Eye (tissue), 1 donor: ENCODE measurements around the gene RSRP1.
"Not testable (repeated sequence)": the region's sequence is repeated elsewhere in the genome, so short reads cannot be mapped to it uniquely, and the experiment has no call there.

Experiments used
- DNase-seq: peaks from one replicate; pipeline ENCODE4 v3.0.0-alpha.2; 2015

Gene RSRP1, protein sequence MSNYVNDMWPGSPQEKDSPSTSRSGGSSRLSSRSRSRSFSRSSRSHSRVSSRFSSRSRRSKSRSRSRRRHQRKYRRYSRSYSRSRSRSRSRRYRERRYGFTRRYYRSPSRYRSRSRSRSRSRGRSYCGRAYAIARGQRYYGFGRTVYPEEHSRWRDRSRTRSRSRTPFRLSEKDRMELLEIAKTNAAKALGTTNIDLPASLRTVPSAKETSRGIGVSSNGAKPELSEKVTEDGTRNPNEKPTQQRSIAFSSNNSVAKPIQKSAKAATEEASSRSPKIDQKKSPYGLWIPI

GRCh38 chr1:25247024-25247828, at the start of gene RSRP1:
Gene RSRP1 (minus strand): TSS chr1:25247454. CDS start chr1:25246963, 491 bp downstream.
- peak; percentile 100 for DNase-seq

DNA sequence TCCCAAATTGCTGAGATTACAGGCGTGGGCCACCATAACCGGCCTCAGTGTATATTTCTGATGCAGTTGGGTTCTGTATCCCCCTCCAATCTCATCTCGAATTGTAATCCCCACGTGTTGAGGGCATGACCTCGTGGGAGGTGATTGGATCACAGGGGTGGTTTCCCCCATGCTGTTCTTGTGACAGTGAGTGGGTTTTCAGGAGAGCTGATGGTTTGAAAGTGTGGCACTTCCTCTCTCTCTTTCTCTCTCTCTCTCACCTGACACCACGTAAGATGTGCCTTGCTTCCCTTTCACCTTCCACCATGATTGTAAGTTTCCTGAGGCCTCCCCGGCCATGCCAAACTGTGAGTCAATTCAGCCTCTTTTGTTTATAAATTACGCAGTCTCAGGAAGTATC, 49.2 kb upstream of the RSRP1 start:
- DNase-seq: not testable (repeated sequence)

DNA sequence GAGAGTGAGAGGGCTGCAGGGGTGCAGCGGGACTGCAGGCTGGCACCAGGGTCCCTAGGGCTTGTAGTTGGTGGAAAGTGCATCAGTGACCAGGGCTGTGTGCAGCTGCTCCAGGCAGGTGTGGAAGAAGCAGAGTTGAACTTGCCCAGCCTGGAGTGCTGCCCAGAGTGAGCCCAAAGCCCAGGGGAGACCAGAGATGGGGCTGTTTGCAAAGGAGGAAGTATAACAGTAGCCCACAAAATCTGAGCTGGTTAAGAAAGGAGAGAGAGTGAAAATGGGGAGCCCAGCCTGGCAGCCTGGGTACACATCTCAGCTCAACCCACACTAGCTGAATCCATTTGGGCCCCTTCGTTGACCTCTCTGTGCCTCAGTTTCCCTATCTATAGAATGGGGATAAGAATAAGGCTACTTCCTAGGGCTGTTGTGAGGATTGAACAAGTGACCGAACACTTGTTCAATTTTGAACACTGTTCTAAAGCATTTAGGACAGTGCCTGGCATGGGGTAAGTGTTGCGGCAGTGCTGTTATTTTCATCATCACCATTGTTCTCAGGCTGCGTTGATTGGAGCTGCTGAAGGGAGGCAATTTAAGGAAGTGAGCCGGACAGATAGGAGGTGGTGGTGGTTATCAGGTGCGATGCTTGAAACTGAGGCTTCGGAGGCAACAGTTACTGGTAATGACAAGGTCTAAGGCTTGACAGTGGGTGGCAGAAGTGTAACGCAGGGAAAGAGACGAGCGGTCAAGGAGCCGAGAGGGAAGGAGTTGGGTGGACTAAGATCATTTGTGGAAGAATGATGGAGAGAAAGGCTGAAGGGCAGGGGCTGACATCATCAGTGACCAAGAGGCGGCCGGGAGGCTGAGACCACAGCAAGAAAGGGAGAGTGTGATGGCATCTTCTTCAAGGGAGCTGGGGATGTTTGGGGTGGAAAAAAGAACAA, 47.9 kb upstream of the RSRP1 start:
- DNase-seq: not testable (repeated sequence)

DNA sequence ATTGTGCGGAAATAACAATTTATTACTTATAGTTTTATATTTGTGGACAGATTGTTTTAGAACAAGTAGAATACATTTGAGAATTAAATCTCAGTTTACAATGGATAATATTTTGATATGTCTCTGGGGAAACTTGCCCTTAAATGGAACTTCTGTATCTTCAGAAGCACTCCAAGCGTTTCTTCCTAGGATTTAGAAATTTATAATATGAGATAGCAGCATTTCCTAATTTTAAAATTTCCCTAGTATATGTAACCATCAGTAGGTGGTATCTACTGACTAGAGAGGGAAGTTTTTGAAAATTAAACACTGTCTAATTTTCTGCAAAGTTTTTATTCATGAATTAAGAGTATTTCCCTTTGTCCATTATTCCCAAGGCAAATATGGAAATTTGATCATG, 46.2 kb upstream of the RSRP1 start:
- not testable (repeated sequence) for DNase-seq

DNA sequence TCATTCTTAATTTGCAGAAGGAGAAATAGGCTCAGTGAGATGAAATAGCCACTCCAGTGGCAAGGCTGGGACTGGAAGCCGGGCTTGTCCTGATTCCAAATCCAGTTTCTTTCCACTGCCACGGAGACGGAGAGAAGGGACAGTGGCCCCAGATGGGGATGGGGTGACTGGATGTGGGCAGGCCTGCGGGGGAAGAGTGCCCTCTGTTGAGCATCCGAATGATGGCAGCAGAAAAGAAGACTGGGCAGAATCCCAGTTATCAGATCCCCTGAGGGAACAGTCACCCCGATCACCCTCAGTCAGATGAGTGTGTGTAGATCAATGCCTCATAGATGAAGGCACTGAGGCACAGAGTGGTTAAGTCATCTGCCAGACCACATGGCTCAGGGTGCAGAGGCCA, 42.8 kb upstream of the RSRP1 start:
- not testable (repeated sequence) for DNase-seq

DNA sequence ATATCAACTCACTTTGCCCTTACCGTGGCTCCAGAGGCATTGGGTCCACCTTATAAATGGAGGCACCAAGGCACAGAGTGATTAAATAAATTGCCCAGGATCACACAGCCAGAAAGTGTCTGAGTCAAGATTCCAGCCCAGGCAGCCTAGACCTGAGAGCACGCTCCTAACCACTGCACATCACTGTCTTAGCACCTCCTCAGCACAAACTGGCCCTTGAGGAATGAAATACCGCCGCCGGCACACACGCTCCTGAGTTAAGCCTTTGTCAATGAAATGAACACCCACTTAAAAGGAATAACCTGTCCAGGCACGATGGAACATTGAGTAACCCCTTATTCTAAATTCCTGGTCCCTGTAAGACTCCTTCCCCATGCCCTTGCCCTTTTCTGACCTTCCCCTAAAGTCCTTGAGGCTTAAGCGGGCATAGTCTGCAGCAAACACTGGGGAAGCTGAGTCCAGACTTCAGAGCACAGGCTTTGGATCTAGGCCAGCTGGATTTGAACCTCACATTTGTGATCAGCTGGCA, 41.4 kb upstream of the RSRP1 start:
- not testable (repeated sequence) for DNase-seq

DNA sequence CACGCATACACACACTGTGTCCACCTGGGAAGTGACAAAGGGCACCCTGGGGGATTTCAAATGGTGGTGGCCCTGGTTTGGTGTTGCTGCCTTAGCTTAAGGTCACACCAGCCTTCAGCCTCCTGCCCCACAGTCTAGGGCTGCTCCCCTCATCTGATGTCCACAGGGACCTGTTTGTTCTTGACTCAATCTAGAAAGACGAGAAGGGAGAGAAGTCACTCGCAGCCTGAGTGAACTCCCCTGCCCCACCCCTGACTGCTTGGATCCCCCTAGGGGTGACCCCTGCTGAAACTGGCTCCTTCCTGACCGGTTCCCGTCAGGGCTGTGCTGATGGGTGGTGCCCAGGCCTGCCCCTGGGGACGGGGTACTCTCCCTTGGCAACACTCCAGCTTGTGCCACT, 39.9 kb upstream of the RSRP1 start:
- DNase-seq: not testable (repeated sequence)

- not testable (repeated sequence) for DNase-seq
Measured at GRCh38 chr1:25285862-25286261, 38.6 kb upstream of the RSRP1 start.

DNA sequence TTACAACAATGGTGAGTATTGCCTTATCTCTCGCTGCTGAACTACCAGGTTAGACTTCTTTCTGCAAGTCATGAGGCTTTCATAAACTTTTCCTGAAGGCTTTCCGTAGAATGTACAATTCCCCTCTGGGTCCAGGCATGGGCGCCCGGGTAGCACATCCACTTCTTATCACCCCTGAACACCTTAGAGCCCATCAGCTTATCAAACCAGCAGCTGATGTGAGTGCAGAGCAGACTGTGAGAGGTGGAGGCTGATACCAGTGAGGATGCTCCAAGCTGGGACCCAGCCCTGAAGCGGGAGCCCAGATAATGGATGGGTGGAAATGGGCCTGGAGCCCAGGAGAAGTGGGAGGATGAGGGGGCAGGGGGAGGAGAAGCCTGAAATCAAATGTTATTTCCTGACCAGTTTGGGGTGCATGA, 32.4 kb upstream of the RSRP1 start:
- not testable (repeated sequence) for DNase-seq

- DNase-seq: not testable (repeated sequence)
Measured at GRCh38 chr1:25278790-25279189, 31.5 kb upstream of the RSRP1 start.

- not testable (repeated sequence) for DNase-seq
Measured at GRCh38 chr1:25278358-25278757, 31.1 kb upstream of the RSRP1 start.

DNA sequence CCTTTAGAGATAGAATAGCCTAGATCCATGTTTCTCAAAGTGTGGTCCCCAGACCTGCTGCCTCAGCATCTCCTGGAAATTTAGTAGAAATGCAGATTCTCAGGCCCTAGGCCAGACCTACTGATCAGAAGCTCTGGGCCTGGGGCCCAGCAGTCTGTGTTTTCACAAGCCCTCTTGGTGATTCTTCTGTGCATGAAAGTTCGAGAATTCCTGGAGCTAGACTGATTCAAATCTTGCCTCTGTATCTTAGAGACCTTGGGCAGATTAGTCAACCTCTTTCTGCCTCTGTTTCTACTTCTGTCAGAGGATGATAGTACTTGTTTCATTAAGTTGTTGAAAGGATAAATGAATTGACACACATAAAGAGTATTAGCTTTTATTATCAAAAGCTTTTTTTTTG, 30.0 kb upstream of the RSRP1 start:
- DNase-seq: not testable (repeated sequence)

- peak; percentile 24 for DNase-seq
Measured at GRCh38 chr1:25275648-25276047, 28.4 kb upstream of the RSRP1 start.

DNA sequence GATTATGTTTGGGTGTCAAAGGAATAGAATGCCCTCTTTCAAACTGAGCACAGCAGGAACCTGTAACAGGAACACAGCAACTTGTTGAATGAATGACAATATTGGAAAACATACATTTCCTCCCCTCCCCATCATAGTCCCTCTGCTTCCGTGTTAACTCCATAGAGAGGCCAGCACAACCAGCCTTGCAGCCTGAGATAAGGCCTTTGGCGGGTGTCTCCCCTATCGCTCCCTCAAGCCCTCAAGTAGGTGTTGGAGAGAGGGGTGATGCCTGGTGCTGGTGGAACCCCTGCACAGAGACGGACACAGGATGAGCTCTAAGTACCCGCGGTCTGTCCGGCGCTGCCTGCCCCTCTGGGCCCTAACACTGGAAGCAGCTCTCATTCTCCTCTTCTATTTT, 25.0 kb upstream of the RSRP1 start, which contains the start of gene RHD:
RHD (plus strand) TSS at position 272 of the 400 bp plus-strand sequence; CDS start at position 311, 39 bp downstream.
- DNase-seq: not testable (repeated sequence)

DNA sequence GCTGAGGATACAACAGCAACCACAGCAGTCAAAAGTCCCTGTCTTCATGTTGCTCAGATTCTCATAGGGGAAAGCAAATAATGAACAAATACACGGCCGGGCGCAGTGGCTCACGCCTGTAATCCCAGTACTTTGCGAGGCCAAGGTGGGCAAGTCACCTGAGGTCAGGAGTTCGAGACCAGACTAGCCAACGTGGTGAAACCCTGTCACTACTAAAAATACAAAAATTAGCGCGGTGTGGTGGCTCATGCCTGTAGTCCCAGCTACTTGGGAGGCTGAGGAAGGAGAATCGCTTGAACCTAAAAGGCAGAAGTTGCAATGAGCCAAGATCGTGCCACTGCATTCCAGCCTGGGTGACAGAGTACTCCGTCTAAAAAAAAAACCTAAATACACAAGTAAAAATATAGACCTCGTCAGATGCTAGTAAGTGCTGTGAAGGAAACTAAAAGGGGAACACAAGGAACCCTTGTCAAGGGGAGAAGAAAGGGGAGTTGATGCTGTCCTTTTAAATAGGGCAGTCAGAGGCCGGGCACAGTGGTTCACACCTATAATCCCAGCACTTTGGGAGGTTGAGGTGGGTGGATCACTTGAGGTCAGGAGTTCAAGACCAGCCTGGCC, 21.0 kb upstream of the RSRP1 start:
- DNase-seq: not testable (repeated sequence)

GRCh38 chr1:25267288-25268142, 20.3 kb upstream of the RSRP1 start:
- DNase-seq: peak; percentile 82

GRCh38 chr1:25266554-25267287, 19.5 kb upstream of the RSRP1 start:
- not testable (repeated sequence) for DNase-seq

DNA sequence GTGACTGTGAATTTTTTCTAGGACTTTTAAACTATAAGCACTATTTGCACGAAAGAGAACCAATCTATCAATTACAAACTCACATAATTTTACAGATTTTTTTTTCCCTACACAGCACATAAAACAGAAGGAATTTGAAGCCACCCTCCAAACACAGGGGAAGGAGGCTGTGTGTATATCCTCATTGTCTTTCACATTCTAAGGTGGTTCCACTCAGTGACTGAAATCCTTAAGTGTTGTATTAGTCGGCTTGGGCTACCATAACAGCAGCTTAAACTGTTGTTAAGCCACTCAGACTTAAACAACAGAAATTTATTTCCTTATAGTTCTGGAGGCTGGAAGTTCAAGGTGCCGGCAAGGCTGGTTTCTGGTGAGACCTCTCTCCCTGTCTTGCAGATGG, 13.1 kb upstream of the RSRP1 start:
- DNase-seq: not testable (repeated sequence)

DNA sequence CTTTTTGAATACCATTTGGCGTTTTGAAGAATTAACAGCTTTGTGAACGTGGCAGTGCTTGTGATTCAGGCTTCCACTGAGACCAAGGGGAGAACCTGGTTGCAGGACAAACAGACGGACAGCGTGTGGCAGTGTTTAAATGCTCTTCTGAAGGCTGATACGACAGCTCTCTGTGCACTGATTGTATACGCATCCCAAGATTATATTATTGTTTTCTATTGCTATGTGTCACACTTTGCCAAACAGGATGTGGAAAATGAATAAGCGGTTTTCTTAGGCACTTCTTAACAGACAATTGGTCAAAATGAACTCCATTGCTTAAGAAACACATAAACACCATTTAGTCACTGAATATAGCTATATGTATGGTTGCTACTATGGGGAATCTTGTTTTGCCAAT, 12.6 kb upstream of the RSRP1 start:
- DNase-seq: not testable (repeated sequence)

DNA sequence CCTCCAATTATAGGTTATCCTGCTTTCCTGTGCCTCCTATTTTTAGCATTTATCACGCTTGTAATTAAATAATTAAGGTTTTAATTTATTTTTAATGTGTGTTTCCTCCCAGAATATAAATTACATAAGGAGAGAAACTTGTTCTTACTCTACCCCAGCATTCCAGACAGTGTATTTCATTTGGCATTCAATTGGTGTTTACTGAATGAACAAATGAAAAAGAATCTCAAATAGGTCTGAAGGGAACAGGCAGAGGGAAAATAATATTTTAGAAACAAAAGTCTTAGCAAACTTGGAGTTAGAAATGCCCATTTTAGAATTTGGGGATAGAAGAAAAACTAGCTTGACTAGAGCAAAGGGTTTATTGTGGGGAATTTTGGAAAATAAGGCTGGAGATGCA, 9.9 kb upstream of the RSRP1 start:
- DNase-seq: no peak
